ENCODE data around the gene OR11G2.

OR11G2 gene

DNA sequence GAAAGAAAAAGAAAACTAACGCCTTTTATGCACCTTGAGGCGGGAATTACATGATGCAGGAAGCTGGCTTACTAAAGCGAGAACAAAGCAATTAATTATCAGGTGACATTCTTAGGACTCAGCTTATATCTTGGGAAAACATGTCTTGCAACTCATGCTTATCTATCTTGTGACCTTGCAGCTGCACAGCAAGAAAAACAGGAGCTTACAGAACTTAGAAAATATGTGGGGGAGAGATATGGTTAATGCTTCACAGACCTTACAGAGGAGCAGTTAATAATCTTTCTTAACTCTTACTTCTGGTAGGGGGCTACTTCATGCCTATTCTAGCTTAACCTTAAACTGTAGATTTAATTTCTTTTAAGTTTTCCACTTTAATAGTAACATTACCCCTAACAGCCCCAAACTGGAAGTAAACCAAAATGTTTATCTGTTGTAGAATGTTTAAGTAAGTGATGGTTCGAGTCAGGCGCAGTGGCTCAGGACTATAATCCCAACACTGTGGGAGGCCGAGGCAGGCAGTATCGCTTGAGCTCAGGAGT lies 13.2 kb upstream of the OR11G2 start:
- no peak for DNase-seq (ENCODE audit: extremely low spot score)
- POLR2A ChIA-PET, result no interaction called here
- TF ChIP-seq, protein P1, sequence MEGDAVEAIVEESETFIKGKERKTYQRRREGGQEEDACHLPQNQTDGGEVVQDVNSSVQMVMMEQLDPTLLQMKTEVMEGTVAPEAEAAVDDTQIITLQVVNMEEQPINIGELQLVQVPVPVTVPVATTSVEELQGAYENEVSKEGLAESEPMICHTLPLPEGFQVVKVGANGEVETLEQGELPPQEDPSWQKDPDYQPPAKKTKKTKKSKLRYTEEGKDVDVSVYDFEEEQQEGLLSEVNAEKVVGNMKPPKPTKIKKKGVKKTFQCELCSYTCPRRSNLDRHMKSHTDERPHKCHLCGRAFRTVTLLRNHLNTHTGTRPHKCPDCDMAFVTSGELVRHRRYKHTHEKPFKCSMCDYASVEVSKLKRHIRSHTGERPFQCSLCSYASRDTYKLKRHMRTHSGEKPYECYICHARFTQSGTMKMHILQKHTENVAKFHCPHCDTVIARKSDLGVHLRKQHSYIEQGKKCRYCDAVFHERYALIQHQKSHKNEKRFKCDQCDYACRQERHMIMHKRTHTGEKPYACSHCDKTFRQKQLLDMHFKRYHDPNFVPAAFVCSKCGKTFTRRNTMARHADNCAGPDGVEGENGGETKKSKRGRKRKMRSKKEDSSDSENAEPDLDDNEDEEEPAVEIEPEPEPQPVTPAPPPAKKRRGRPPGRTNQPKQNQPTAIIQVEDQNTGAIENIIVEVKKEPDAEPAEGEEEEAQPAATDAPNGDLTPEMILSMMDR (IDR thresholded peaks at IDR 0.05; ENCODE audit: control extremely low read depth, extremely low read depth, low read depth, missing control alignments), result no peak
- CTCF ChIA-PET, result no interaction called here

DNA sequence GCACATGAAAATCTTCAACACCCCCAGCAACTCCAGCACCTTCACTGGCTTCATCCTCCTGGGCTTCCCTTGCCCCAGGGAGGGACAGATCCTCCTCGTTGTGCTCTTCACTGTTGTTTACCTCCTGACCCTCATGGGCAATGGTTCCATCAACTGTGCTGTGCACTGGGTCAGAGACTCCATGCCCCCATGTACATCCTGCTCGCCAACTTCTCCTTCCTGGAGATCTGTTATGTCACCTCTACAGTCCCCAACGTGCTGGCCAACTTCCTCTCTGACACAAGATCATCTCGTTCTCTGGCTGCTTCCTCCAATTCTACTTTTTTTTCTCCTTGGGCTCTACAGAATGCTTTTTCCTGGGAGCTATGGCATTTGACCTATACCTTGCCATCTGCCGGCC lies 11.5 kb upstream of the OR11G2 start:
- ChIA-PET POLR2A (no interaction called here), CTCF (no interaction called here)
- DNase-seq (ENCODE audit: extremely low spot score), result no peak
- TF ChIP-seq, protein P1 (IDR thresholded peaks at IDR 0.05; ENCODE audit: control extremely low read depth, extremely low read depth, low read depth, missing control alignments), result no peak

DNA sequence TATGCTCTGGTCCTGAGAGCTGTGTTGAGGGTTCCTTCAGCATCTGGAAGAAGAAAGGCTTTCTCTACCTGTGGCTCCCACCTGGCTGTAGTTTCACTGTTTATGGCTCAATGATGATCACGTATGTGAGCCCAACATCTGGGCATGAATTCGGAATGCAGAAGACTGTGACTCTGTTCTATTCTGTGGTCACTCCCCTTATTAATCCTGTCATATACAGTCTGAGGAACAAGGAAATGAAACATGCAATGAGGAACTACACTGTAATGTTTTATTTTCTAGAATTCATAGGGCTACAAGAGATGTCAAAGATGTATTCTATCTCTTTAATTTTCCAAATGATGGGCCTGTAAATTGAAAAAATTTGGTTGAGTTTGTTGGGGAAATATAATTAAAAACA lies 10.8 kb upstream of the OR11G2 start:
- POLR2A ChIA-PET, result no interaction called here
- TF ChIP-seq, protein P1 (IDR thresholded peaks at IDR 0.05; ENCODE audit: control extremely low read depth, extremely low read depth, low read depth, missing control alignments), result no peak
- CTCF ChIA-PET, result no interaction called here
- no peak for DNase-seq (ENCODE audit: extremely low spot score)

DNA sequence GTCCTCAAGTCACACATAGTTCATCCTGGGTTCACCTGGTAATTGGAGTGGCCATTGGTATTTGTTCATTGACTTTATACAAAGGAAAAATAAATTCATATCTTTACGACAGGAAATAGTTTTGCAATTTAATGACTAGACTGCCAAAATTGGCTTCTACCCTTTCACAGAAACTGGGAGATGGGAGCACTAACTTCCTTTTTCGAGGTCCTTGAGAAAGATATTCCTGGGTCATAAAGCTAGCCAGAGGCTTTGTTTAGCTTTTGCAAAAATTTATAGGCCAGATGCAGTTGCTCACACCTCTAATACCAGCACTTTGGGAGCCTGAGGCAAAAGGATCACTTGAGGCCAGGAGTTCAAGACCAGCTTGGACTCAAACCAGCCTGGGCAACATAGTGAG lies 10.2 kb upstream of the OR11G2 start:
- CTCF ChIA-PET, result no interaction called here
- POLR2A ChIA-PET, result no interaction called here
- DNase-seq (ENCODE audit: extremely low spot score), result no peak
- TF ChIP-seq, protein P1 (IDR thresholded peaks at IDR 0.05; ENCODE audit: control extremely low read depth, extremely low read depth, low read depth, missing control alignments), result no peak

DNA sequence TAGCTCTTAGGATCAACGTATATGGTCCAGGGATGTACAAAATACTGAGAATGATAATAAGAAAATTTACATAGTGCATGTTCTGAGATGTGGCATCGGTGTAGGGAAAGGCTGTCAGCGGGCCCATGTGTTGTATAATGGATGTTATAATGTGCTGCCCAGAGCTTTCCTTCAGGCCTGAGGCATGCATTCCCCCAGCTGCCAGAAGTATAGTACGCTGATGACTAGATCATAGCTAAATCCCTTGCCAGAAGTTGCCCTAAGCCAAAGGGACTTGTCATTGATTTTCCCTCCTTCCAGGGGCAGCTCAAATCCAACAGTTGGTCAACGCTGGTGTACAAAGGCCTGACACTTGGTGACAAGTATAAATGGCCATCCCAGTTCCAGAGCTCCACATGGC lies 6.5 kb upstream of the OR11G2 start:
- ChIA-PET CTCF (interaction anchor here (1.9 kb wide), 1 partner anchor 7 kb away, joined by 5 read pairs; the partner anchor contains the start of gene OR11G2), POLR2A (no interaction called here)
- TF ChIP-seq, protein P1 (IDR thresholded peaks at IDR 0.05; ENCODE audit: control extremely low read depth, extremely low read depth, low read depth, missing control alignments), result no peak
- DNase-seq (ENCODE audit: extremely low spot score), result no peak

DNA sequence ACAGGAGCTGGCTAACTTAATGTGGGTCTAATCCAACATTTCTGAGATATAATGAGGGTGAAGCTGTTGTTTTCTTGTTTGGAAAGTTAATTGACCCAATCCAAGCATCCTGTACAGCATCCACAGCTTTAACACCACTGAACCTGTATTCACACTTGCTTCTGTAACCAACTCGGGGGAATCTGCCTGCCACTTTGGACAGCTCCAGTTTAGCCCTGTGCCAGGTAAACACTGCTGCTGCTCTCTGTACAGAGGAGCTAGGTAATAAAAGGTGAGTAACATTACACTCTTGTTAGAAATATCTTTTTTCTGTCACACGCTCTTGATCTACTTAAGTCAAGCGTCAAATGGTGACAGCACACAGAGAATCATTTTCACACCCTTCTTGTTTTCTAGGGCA lies 700 bp downstream of the OR11G2 start:
- ChIA-PET CTCF (interaction anchor here (1.4 to 2.3 kb wide), 3 partner anchors 8 to 16 kb away, joined by 3 to 7 read pairs (median 5); no protein-coding TSS in a partner anchor), POLR2A (no interaction called here)

More for the DNA sequence above, 700 bp downstream of the OR11G2 start:
- TF ChIP-seq, protein P1 (IDR thresholded peaks at IDR 0.05; ENCODE audit: control extremely low read depth, extremely low read depth, low read depth, missing control alignments), result no peak
- no peak for DNase-seq (ENCODE audit: extremely low spot score)
